Activated T-cell treated with anti-CD3 and anti-CD28 coated beads, Interleukin-2, amount 50 U/mL, for 4 hours (primary cell): ENCODE data around the gene COL23A1. TPM values are rescaled to one million over a fixed set of nuclear protein-coding genes. Genes with fewer than 3 reads are reported as not detected.

Source experiments
- ATAC-seq, 2 donors: fragments of 200-7000 bp; cut with Tn5 transposase; one replicate each; pipeline ENCODE4 v1.10.0; 2021
- DNase-seq: peaks from one replicate; pipeline ENCODE4 v3.0.0-alpha.2; 2020
- H3K27me3 Mint-ChIP-seq: one replicate; pipeline ENCODE4 v1.8.0; 2021; ENCODE audit warnings: low read depth, mixed read lengths
- H3K36me3 Mint-ChIP-seq: one replicate; pipeline ENCODE4 v1.8.0; 2022; ENCODE audit warnings: mixed read lengths; ENCODE audit not compliant: insufficient read depth
- H3K4me1 Mint-ChIP-seq: one replicate; pipeline ENCODE4 v1.8.0; 2021; ENCODE audit warnings: low read depth, mixed read lengths
- H3K4me3 Mint-ChIP-seq: one replicate; pipeline ENCODE4 v1.8.0; 2021; ENCODE audit warnings: mild to moderate bottlenecking, moderate library complexity, mixed read lengths
- H3K9me3 Mint-ChIP-seq: one replicate; pipeline ENCODE4 v1.8.0; 2021; ENCODE audit warnings: mixed read lengths
- total RNA-seq, 3 donors: library from RNA; stranded (reverse); gene quantifications; one replicate each; pipeline ENCODE4 v1.2.1, GENCODE V29; 2021

Gene COL23A1
- total RNA-seq, 3 donors from 2014 or later, result not detected

DNA sequence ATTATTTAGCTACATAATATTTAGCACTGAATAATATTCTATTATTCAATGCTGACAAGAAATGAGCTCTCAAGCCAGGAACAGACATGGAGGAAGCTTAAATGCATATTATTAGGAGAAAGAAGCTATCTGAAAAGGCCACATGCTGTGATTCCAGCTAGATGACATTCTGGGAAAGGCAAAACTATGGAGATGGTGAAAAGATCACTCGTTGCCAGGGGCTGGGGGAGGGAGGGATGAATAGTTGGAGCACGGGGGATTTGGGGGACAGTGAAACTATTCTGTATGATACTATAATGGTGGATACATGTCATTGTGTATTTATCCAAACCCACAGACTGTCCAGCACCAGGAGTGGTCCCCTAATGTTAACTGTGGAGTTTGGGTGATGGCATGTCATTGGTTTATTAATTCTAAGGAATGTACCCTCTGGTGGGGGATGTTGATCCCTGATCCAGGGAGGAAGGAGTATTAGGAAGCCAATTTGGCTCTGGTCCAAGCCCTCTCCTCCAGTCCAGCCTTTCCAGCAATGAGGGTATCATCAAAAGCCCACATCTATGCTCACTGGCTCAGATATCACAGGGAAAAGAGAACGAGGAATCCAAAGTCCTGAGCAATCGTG lies 162.5 kb downstream of the COL23A1 start:
- no peak for DNase-seq
- no peak overlapping the region for H3K4me3 Mint-ChIP-seq
- no peaks in the 10 kb centered on the region for H3K36me3 Mint-ChIP-seq
- no peaks in the 10 kb centered on the region for H3K4me1 Mint-ChIP-seq
- H3K9me3 Mint-ChIP-seq, result no peaks in the 10 kb centered on the region
- peaks cover 2% of the 10 kb centered on the region for H3K27me3 Mint-ChIP-seq
- ATAC-seq, result no peak

DNA sequence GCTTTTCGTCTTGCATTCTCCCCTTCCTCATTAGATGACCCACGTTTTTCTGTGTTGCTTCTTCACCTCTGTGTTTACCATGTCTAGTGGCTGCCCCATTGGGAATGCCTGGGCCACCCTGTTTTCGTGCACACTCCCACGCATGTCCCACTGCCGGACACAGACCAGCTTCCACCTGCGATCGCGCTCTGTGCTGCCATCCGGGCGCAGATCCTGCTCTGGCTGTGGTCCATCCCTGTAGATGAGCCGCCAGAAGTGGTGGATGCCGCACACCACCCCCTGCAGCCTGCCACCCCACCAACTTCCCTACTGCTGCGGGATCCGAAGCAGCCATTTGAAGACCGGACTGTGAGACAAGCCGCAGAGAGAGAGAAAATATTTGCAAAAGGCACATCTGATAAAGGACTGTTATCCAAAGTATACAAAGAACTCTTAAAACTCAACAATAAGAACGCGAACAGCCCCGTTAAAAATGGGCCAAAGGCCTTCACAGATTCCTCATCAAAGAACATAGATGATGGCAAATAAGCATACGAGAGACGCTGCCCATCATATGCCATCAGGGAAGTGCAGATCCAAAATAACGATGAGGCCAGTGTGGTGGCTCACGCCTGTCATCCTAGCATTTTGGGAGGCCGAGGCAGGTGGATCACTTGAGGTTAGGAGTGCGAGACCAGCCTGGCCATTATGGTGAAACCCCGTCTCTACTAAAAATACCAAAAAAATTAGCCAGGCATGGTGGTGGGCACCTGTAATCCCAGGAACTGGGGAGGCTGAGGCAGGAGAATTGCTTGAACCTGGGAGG lies 163.7 kb downstream of the COL23A1 start:
- Mint-ChIP-seq H3K36me3 (no peaks in the 10 kb centered on the region), H3K4me3 (no peak overlapping the region), H3K4me1 (no peaks in the 10 kb centered on the region), H3K9me3 (no peaks in the 10 kb centered on the region), H3K27me3 (peaks cover 2% of the 10 kb centered on the region)
- ATAC-seq (no peak), DNase-seq (no peak)

DNA sequence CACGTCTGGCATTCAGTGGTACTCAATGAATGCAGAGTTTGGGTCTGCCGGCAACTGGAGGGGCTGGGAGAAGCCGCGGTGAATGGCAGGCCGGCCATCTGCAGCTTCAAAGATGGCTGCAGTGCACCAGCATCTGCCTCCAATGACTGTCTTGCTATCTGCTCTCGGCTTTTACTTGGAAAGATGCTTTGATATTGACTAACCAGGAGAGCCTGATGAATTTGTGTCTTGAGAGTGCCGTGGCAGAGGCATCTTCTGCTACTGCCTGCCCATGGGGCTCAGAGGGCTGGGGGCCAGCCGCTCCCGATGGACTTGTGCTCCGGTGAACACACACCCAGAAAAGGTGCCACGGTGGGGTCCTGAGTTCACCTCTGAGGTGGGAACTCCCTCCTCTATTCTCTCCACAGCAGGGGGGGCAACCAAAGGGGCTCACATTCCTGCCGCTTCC lies 164.5 kb downstream of the COL23A1 start:
- no peaks in the 10 kb centered on the region for H3K36me3 Mint-ChIP-seq
- ATAC-seq (no peak), DNase-seq (no peak)
- H3K4me3 Mint-ChIP-seq, result no peak overlapping the region
- H3K27me3 Mint-ChIP-seq, result peaks cover 6% of the 10 kb centered on the region
- no peaks in the 10 kb centered on the region for H3K4me1 Mint-ChIP-seq
- H3K9me3 Mint-ChIP-seq, result no peaks in the 10 kb centered on the region

DNA sequence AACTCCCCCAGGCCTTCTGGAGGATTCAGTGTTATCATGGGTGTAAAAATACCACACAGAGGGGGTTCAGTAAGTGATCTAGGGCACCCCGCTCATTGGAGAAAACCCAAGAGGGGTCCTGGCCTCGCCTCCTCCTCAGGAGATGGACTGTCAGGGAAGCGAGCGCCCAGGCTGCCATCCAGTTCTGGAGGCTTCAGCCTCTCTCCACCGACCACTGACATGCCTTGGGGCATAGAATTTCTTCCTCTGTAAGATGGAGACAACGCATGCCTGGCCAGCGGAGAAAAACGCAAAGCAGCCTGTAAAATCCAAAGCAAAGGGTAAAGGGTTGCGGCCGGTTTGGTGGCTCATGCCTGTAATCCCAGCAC lies 165.4 kb downstream of the COL23A1 start:
- no peak overlapping the region for H3K4me3 Mint-ChIP-seq
- ATAC-seq (no peak), DNase-seq (no peak)
- H3K36me3 Mint-ChIP-seq, result no peaks in the 10 kb centered on the region
- H3K9me3 Mint-ChIP-seq, result no peaks in the 10 kb centered on the region
- H3K27me3 Mint-ChIP-seq, result peaks cover 6% of the 10 kb centered on the region
- no peaks in the 10 kb centered on the region for H3K4me1 Mint-ChIP-seq

DNA sequence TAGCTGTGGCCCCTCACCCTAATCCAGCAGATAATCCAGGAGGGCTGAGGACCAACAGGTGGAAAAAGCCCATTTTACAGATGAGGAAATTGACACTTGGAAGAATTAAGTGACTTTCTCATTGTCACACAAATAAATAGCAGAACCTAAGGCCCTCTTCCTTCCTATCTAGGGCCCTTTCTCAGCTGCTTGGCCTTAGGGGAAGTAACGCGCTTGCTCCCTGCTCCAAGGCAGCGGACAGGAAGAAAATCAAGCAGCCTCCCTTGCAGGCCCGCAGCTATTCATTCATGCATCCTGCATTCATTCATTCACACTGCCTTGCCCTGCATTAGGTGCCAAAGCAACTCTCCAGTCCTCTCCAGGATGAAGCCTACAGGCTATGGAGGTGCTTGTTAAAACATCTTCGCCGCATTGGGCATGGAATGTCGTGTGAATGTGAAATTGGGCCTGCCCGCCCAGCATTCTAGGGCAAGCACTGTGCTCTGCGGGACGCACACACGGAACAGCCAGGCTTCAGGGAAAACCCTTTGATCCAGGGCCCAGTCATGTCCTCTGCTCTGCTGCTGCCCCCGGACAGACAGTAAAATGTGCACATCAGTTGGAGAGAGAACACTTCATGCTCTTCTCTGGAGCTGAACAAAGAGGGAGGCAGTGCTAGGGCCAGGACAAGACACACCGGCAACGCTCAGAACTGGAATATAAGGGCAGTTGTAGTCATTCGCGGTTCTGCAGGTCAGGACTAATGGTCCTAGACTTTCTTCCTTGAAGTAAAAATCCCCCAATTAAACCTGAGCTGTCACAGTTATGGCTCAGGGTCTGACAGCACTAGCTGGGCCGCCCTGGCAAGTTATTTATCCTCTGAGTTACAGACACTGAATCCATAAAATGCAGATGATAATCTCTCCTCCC lies 166.0 kb downstream of the COL23A1 start:
- no peak overlapping the region for H3K4me3 Mint-ChIP-seq
- H3K36me3 Mint-ChIP-seq, result no peaks in the 10 kb centered on the region
- H3K4me1 Mint-ChIP-seq, result no peaks in the 10 kb centered on the region
- no peaks in the 10 kb centered on the region for H3K9me3 Mint-ChIP-seq
- ATAC-seq (no peak), DNase-seq (no peak)
- peaks cover 6% of the 10 kb centered on the region for H3K27me3 Mint-ChIP-seq

DNA sequence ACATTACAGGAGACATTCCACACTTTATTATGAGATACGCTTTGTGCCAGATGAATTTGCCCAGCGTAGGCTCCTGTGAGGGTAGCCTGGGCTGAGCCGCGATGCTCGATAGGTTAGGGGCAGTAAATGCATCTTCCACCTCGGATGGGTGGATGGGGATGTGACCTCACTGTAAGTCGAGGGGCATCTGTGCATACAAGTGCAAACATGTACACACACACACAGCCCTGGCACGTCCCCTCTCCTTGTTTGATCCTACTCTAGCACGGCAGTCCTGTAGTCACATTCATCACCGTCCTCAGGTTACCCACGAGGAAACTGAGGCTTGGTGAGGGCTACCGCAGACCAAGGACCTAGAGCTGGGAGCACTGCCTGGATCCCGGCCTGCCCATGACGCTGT lies 166.8 kb downstream of the COL23A1 start:
- Mint-ChIP-seq H3K4me3 (no peak overlapping the region), H3K4me1 (no peaks in the 10 kb centered on the region), H3K36me3 (no peaks in the 10 kb centered on the region), H3K9me3 (no peaks in the 10 kb centered on the region), H3K27me3 (peaks cover 6% of the 10 kb centered on the region)
- no peak for DNase-seq
- no peak for ATAC-seq

DNA sequence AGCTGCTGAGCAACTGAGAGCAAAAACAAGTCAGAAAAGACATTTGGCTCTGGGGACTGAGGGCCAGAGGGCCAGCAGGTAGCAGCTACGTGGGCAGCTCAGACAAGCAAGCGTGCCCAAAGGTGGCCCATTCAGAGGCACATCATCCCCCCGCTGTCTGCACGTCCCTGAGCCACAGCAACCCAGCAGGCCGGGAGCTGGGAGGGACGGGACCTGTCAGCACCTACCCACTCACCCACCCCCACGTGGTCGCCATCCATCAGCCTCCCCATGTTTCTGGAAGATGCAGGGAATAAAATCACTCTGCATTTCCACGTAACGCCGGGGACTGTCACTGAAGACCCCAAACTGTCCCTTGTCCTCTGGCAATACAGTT lies 167.8 kb downstream of the COL23A1 start:
- H3K4me3 Mint-ChIP-seq, result no peak overlapping the region
- peaks cover 2% of the 10 kb centered on the region for H3K4me1 Mint-ChIP-seq
- ATAC-seq (no peak), DNase-seq (no peak)
- no peaks in the 10 kb centered on the region for H3K9me3 Mint-ChIP-seq
- H3K36me3 Mint-ChIP-seq, result no peaks in the 10 kb centered on the region
- peaks cover 7% of the 10 kb centered on the region for H3K27me3 Mint-ChIP-seq

DNA sequence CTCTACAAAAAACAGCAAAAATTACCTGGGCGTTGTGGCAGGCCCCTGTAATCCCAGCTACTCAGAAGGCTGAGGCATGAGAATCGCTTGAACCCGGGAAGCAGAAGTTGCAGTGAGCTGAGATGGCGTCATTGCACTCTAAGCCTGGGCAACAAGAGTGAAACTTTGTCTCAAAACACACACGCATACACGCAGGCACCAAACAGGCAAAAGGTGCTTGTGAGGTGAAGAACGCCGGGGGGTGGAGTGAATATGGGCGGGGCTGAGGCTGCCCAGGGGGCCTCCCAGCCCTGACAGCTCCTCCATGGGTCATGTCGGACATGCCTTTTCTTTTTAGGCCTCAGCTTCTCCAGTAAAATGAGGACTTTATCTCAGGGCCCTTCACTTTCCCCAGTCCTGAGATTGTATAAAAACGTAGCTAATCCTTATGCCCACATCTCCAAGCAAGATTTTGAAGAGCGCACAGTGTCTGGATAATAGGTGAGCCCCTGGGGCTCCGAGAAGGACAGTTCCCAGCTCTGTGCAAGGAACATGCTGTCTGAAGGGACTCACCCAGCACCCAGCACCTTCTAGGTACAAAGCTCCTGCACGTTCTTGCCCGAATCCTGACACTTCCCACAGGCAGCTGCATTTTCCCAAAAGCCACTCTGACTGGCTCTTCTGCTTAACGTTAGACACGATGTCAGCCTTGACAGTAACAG lies 168.3 kb downstream of the COL23A1 start:
- H3K27me3 Mint-ChIP-seq, result peaks cover 12% of the 10 kb centered on the region
- peaks cover 3% of the 10 kb centered on the region for H3K4me1 Mint-ChIP-seq
- no peaks in the 10 kb centered on the region for H3K36me3 Mint-ChIP-seq
- no peaks in the 10 kb centered on the region for H3K9me3 Mint-ChIP-seq
- no peak overlapping the region for H3K4me3 Mint-ChIP-seq
- ATAC-seq (no peak), DNase-seq (no peak)

DNA sequence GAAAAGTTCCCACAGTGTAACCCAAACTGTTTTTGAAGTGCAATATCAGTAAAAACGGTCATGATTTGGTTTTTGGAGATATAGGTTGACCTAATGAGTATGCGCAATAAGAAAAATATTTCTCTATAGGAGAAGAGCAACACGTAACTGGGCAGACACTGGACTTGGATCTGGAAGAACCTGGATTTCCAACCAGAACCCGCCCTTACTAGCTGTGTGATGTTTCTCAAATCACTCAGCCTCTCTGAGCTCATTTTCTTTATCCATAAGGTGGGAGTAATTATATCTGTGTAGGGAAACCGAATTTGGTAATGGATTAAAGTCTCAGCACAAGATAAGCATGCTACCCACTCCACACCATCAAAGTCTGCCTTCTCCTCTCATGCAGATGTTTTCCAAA lies 169.1 kb downstream of the COL23A1 start:
- DNase-seq, result no peak
- H3K4me1 Mint-ChIP-seq, result peaks cover 3% of the 10 kb centered on the region
- no peaks in the 10 kb centered on the region for H3K36me3 Mint-ChIP-seq
- no peaks in the 10 kb centered on the region for H3K9me3 Mint-ChIP-seq
- H3K4me3 Mint-ChIP-seq, result no peak overlapping the region
- peaks cover 13% of the 10 kb centered on the region for H3K27me3 Mint-ChIP-seq
- no peak for ATAC-seq

DNA sequence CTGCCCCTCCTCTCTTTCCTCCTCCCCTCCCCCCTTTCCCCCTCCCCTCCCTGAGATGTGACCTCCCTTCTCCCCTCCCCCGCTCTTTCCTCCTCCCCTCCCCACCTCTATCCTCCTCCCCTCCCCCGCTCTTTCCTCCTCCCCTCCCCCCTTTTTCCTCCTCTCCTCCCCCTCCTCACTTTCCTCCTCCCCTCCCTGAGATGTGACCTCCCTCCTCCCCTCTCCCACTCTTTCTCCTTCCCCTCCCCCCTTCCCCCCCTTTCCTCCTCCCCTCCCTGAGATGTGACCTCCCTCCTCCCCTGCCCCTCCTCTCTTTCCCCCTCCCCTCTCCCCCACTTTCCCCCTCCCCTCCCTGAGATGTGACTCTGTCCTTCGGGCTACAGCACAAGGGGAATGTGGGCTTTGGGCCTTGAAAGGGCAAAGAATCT lies 169.8 kb downstream of the COL23A1 start:
- Mint-ChIP-seq H3K9me3 (no peaks in the 10 kb centered on the region), H3K4me3 (no peak overlapping the region), H3K4me1 (peaks cover 3% of the 10 kb centered on the region), H3K36me3 (no peaks in the 10 kb centered on the region), H3K27me3 (peaks cover 16% of the 10 kb centered on the region)
- no peak for ATAC-seq
- DNase-seq, result no peak

DNA sequence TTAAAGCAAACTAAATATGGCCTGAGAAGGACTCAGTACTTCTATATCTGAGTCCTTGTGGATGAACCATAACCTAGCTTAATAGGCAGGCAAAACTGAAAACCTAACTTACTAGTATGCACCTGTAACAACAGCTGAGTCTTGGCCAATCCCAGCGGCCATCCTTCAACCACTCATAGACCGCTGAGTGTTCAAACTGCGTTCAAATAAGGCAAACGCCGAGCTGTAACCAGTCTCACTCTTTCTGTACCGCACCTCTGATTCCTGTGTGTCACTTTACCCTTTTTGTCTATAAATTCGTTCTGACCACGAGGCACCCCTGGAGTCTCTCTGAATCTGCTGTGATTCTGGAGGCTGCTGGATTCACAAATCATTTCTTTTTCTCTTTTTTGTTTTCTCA lies 170.5 kb downstream of the COL23A1 start:
- peaks cover 3% of the 10 kb centered on the region for H3K4me1 Mint-ChIP-seq
- no peak overlapping the region for H3K4me3 Mint-ChIP-seq
- H3K36me3 Mint-ChIP-seq, result no peaks in the 10 kb centered on the region
- DNase-seq (no peak), ATAC-seq (no peak)
- no peaks in the 10 kb centered on the region for H3K9me3 Mint-ChIP-seq
- H3K27me3 Mint-ChIP-seq, result peaks cover 16% of the 10 kb centered on the region

DNA sequence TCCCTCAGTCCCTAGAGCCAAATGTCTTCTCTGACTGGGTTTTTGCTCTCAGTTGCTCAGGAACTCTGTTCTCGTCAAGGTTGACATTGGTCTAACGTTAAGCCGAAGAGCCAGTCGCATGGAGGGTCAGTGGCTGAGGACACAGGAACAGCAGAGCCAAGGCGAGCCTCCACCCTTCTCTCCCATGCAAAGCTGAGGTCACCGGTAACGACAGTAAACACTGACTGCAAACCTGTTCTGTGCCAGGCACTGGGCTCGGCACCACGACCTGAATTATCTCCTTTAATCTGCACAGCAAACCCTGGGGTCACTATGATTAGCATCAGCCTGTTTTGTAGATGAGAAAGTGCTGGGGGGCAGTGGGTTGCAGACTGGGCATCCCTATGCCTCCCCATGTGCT lies 171.0 kb downstream of the COL23A1 start:
- Mint-ChIP-seq H3K4me1 (peaks cover 3% of the 10 kb centered on the region), H3K9me3 (no peaks in the 10 kb centered on the region), H3K4me3 (no peak overlapping the region), H3K36me3 (no peaks in the 10 kb centered on the region), H3K27me3 (peaks cover 16% of the 10 kb centered on the region)
- DNase-seq, result no peak
- no peak for ATAC-seq

DNA sequence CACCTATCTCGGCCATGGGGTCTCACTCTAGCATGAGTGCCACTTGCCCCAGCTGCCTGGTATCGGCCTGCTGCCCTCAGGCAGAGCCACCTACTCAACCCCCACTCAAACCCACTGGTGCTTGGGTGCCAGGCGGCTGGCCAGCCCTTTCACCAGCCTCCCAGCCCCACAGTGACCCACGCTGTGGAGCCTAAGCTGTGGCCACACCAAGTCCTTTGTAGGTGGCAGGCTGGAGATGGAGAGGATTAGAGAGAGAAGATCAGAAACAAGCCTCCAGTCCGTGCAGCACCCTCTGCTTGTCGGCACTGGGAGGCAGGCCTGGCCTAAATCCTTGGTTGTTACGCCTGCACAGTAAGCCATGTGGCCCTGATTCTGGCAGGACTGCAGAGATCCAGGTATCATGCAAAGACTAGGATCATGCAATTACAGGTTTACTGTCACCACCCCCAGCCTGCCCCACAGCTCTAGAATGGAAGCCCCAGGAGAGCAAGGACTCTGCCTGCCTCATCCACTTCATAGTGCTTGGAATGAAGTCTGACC lies 171.7 kb downstream of the COL23A1 start:
- Mint-ChIP-seq H3K27me3 (peaks cover 16% of the 10 kb centered on the region), H3K9me3 (no peaks in the 10 kb centered on the region), H3K36me3 (no peaks in the 10 kb centered on the region), H3K4me3 (no peak overlapping the region), H3K4me1 (peaks cover 3% of the 10 kb centered on the region)
- DNase-seq (no peak), ATAC-seq (no peak)

DNA sequence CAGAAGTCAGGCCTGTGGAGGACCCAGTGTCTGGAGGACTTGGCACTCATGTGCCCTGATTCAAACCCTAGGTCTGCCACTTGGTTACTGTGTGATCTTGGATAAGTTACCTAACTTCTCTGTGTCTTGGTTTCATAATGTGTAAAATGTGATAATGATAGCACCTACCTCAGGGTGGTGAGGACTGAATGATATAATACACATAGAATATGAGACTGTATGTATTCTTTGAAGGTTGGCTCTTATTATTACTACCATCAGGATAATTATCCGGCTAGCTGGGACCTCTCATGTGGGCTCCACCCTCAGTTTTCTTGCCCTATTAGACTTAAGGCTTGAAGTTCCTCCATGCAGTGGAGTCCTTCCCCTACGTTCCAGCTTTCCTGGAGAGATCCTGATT lies 172.2 kb downstream of the COL23A1 start:
- Mint-ChIP-seq H3K27me3 (peaks cover 16% of the 10 kb centered on the region), H3K4me1 (peaks cover 3% of the 10 kb centered on the region), H3K9me3 (no peaks in the 10 kb centered on the region), H3K36me3 (no peaks in the 10 kb centered on the region), H3K4me3 (no peak overlapping the region)
- ATAC-seq (no peak), DNase-seq (no peak)
